AG10803 (cell line): Measurements from ENCODE around the gene BAHCC1.

ENCODE experiments used
- DNase-seq: peaks from one replicate; pipeline ENCODE4 v3.0.0; 2010; ENCODE audit warnings: low read depth
- H3K4me3 ChIP-seq: 2 replicates; pipeline ENCODE4 v1.5.1; 2011; ENCODE audit warnings: mild to moderate bottlenecking, low read length, control low read depth
- TF ChIP-seq, protein P1 (sequence below): conservative IDR thresholded peaks from 2 replicates; pipeline ENCODE4 v1.5.1; 2011; ENCODE audit warnings: mild to moderate bottlenecking, low read length, control low read depth, inconsistent platforms

BAHCC1 gene

DNA sequence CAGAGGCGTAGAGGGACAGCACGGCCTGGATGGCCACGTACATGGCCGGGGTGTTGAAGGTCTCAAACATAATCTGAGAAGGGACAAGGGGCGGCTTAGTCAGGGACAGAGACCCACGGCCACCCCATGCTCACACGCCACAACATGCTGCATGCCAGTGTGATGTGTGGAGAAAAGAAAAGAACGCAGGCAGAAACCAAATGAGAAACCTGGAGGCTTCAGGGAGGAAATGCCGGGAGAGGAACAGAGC, 116.2 kb downstream of the BAHCC1 start:
- TF ChIP-seq, protein P1, sequence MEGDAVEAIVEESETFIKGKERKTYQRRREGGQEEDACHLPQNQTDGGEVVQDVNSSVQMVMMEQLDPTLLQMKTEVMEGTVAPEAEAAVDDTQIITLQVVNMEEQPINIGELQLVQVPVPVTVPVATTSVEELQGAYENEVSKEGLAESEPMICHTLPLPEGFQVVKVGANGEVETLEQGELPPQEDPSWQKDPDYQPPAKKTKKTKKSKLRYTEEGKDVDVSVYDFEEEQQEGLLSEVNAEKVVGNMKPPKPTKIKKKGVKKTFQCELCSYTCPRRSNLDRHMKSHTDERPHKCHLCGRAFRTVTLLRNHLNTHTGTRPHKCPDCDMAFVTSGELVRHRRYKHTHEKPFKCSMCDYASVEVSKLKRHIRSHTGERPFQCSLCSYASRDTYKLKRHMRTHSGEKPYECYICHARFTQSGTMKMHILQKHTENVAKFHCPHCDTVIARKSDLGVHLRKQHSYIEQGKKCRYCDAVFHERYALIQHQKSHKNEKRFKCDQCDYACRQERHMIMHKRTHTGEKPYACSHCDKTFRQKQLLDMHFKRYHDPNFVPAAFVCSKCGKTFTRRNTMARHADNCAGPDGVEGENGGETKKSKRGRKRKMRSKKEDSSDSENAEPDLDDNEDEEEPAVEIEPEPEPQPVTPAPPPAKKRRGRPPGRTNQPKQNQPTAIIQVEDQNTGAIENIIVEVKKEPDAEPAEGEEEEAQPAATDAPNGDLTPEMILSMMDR, result no peak
- H3K4me3 ChIP-seq, result peak overlapping the region; percentile 95
- no peak for DNase-seq

- no peak for DNase-seq
- TF ChIP-seq, protein P1, result no peak
- peak overlapping the region; percentile 95 for H3K4me3 ChIP-seq
Measured at GRCh38 chr17:81511804-81512561, 116.7 kb downstream of the BAHCC1 start.

GRCh38 chr17:81512562-81513371, 117.5 kb downstream of the BAHCC1 start, which contains the start of gene ACTG1:
TSS of gene ACTG1 (minus strand) at chr17:81512799. CDS start at chr17:81512354, 445 bp downstream.
- TF ChIP-seq, protein P1, result no peak
- H3K4me3 ChIP-seq, result peak within 1 kb of the TSS; percentile 95
- peak; percentile 93 for DNase-seq

DNA sequence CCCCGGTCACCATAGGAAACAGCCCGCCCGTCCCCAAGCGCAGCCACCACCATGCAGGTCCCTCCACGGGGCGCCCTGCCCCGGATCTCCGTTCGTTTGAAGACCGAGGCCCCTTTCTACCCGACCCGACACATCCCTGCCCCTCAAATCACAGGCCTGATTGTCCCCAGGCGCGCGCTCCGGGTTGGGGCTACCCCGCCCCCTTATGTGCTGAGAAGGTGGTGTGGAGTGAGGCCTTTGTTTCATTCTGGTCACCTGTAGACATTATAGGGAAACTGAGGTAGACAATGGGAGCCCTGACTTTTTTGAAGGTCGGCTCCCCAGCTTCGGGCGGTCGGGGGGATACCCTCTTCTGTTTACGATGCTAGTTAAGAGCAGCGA, 118.1 kb downstream of the BAHCC1 start:
- peak overlapping the region; percentile 69 for H3K4me3 ChIP-seq
- TF ChIP-seq, protein P1, result no peak
- peak; percentile 55 for DNase-seq

- TF ChIP-seq, protein P1, result no peak
- H3K4me3 ChIP-seq, result peak overlapping the region; percentile 69
- DNase-seq, result peak; percentile 74
Measured at GRCh38 chr17:81513753-81514488, 118.7 kb downstream of the BAHCC1 start.

DNA sequence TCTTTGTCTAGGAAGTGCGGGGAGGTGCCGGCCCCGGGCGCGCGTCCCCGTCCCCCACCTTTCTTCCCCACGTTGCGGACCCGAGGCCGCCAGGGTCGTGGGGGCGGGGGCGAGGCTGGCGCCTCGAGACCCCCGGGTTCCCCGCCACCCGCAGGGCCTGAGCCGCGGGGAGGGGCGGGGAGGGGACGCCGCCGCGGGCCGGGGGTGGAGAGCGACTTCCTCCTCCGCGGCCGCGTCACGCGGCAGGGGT, 119.2 kb downstream of the BAHCC1 start:
- DNase-seq, result no peak
- H3K4me3 ChIP-seq, result peak overlapping the region; percentile 69
- TF ChIP-seq, protein P1, result no peak
